K562 (cell line): ENCODE results near the gene ODF2. TPM values are rescaled to one million over a fixed set of nuclear protein-coding genes. Genes with fewer than 3 reads are reported as not detected.
A peak's percentile ranks its signal among the peaks of the same experiment; 100 is the strongest.

ENCODE experiments used
- CREB3L1 ChIP-seq: fragments of 450-650 bp; IDR thresholded peaks from 2 replicates; pipeline ENCODE4 v1.6.1; 2014; ENCODE audit warnings: low read depth, mild to moderate bottlenecking, moderate library complexity, borderline replicate concordance
- DMBX1 ChIP-seq: fragments of 250-450 bp; sonication (Bioruptor Pico); IDR thresholded peaks from 2 replicates; pipeline ENCODE4 v1.8.0; 2022; ENCODE audit warnings: inconsistent platforms, mild to moderate bottlenecking, moderate library complexity, borderline replicate concordance
- DPF2 ChIP-seq: fragments of 450-650 bp; IDR thresholded peaks from 2 replicates; pipeline ENCODE4 v1.6.1; 2016
- KDM2B ChIP-seq: fragments of 250-450 bp; sonication (Bioruptor Pico); IDR thresholded peaks from 2 replicates; pipeline ENCODE4 v1.8.0; 2021; ENCODE audit warnings: mild to moderate bottlenecking, moderate library complexity
- KLF16 ChIP-seq: IDR thresholded peaks from 2 replicates; pipeline ENCODE4 v1.6.1; 2016; ENCODE audit warnings: antibody characterized with exemption
- MAZ ChIP-seq, 2 experiments: fragments of 450-650 bp in 1 of 2; sonication (generic) in 1 of 2; formaldehyde crosslinking; IDR thresholded peaks in 1 of 2; conservative IDR thresholded peaks in 1 of 2; 2 replicates each; pipeline versions ENCODE4 v1.4.0 to v1.5.0; 2020; ENCODE audit warnings: mild to moderate bottlenecking in 1 of 2, missing genetic modification reagents in 1 of 2
- SMARCA4 ChIP-seq: fragments of 450-650 bp; IDR thresholded peaks from 2 replicates; pipeline ENCODE4 v1.6.1; 2016
- polyA plus RNA-seq, 8 experiments: library from polyadenylated mRNA; depleted of rRNA in 4 of 8; stranded (reverse) in 5 of 8; unstranded in 3 of 8; fragments of >200 nt; fragmentation: Nextera tagmentation in 2 of 8; fragmentation: Illumina TruSeq in 1 of 8; extraction: Ambion mirVana in 2 of 8; extraction: Trizol in 1 of 8; gene quantifications; 2 replicates each; pipeline versions ENCODE4 v1.2.1 to v1.2.3, GENCODE V29; 2011 to 2014; ENCODE audit warnings: inconsistent platforms in 1 of 8, missing spikeins in 1 of 8
- total RNA-seq, 7 experiments: library from RNA; depleted of rRNA in 6 of 7; stranded (reverse); fragments of >200 nt in 6 of 7; fragmentation: Illumina TruSeq in 2 of 7; extraction: Trizol in 2 of 7; gene quantifications; 2 replicates each; pipeline versions ENCODE4 v1.2.1 to v1.2.3, GENCODE V29; 2011 to 2021; ENCODE audit warnings: low replicate concordance in 1 of 7
- TF ChIP-seq, protein P1 (sequence below): fragments of 250-450 bp; sonication (Bioruptor Pico); IDR thresholded peaks from 2 replicates; pipeline ENCODE4 v1.4.0; 2020
- TF ChIP-seq, protein P2 (sequence below): fragments of 450-650 bp; formaldehyde crosslinking; IDR thresholded peaks from 2 replicates; pipeline ENCODE4 v1.4.0; 2020; ENCODE audit warnings: mild to moderate bottlenecking, moderate library complexity

Gene ODF2
- total and polyA plus RNA-seq, 9 of the 15 experiments (the other 6 are each of a cell fraction or from before 2014, with no cell fraction given): 16.5 to 83.2 (median 69.7) TPM

GRCh38 chr9:128420060-128420650 lies 35.7 kb upstream of the ODF2 start (continued):
- TF ChIP-seq MAZ (CRISPR knock-in tag; conservative IDR thresholded peaks at IDR 0.05 in 1 of 2, IDR thresholded peaks at IDR 0.05 in 1 of 2) (peak; percentile 90 to 97; a peak in 3 of 4 replicates), KLF16 (0 out of 2 replicates have a peak, but pooled peaks have one; percentile 8), CREB3L1 (peak; percentile 45; the same call in 1 of the 2 replicates), DPF2 (peak; percentile 65; the same call in 1 of the 2 replicates), SMARCA4 (peak; percentile 45), DMBX1 (CRISPR knock-in tag) (0 out of 2 replicates have a peak, but pooled peaks have one; percentile 26), KDM2B (CRISPR knock-in tag) (0 out of 2 replicates have a peak, but pooled peaks have one; percentile 52)
- TF ChIP-seq, protein P1, sequence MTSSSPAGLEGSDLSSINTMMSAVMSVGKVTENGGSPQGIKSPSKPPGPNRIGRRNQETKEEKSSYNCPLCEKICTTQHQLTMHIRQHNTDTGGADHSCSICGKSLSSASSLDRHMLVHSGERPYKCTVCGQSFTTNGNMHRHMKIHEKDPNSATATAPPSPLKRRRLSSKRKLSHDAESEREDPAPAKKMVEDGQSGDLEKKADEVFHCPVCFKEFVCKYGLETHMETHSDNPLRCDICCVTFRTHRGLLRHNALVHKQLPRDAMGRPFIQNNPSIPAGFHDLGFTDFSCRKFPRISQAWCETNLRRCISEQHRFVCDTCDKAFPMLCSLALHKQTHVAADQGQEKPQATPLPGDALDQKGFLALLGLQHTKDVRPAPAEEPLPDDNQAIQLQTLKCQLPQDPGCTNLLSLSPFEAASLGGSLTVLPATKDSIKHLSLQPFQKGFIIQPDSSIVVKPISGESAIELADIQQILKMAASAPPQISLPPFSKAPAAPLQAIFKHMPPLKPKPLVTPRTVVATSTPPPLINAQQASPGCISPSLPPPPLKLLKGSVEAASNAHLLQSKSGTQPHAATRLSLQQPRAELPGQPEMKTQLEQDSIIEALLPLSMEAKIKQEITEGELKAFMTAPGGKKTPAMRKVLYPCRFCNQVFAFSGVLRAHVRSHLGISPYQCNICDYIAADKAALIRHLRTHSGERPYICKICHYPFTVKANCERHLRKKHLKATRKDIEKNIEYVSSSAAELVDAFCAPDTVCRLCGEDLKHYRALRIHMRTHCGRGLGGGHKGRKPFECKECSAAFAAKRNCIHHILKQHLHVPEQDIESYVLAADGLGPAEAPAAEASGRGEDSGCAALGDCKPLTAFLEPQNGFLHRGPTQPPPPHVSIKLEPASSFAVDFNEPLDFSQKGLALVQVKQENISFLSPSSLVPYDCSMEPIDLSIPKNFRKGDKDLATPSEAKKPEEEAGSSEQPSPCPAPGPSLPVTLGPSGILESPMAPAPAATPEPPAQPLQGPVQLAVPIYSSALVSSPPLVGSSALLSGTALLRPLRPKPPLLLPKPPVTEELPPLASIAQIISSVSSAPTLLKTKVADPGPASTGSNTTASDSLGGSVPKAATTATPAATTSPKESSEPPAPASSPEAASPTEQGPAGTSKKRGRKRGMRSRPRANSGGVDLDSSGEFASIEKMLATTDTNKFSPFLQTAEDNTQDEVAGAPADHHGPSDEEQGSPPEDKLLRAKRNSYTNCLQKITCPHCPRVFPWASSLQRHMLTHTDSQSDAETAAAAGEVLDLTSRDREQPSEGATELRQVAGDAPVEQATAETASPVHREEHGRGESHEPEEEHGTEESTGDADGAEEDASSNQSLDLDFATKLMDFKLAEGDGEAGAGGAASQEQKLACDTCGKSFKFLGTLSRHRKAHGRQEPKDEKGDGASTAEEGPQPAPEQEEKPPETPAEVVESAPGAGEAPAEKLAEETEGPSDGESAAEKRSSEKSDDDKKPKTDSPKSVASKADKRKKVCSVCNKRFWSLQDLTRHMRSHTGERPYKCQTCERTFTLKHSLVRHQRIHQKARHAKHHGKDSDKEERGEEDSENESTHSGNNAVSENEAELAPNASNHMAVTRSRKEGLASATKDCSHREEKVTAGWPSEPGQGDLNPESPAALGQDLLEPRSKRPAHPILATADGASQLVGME (CRISPR knock-in tag): 0 out of 2 replicates have a peak, but pooled peaks have one; percentile 41
- TF ChIP-seq, protein P2, sequence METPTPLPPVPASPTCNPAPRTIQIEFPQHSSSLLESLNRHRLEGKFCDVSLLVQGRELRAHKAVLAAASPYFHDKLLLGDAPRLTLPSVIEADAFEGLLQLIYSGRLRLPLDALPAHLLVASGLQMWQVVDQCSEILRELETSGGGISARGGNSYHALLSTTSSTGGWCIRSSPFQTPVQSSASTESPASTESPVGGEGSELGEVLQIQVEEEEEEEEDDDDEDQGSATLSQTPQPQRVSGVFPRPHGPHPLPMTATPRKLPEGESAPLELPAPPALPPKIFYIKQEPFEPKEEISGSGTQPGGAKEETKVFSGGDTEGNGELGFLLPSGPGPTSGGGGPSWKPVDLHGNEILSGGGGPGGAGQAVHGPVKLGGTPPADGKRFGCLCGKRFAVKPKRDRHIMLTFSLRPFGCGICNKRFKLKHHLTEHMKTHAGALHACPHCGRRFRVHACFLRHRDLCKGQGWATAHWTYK (CRISPR knock-in tag): 0 out of 2 replicates have a peak, but pooled peaks have one; percentile 74
